ENCODE measurements around the gene TOP2B. TPM values are rescaled to one million over a fixed set of nuclear protein-coding genes. Genes with fewer than 3 reads are reported as not detected.

Gene TOP2B
- total and polyA plus RNA-seq, 9 of the 15 experiments (the other 6 are each of a cell fraction or from before 2014, with no cell fraction given): 45.3 to 186 (median 134) TPM

DNA sequence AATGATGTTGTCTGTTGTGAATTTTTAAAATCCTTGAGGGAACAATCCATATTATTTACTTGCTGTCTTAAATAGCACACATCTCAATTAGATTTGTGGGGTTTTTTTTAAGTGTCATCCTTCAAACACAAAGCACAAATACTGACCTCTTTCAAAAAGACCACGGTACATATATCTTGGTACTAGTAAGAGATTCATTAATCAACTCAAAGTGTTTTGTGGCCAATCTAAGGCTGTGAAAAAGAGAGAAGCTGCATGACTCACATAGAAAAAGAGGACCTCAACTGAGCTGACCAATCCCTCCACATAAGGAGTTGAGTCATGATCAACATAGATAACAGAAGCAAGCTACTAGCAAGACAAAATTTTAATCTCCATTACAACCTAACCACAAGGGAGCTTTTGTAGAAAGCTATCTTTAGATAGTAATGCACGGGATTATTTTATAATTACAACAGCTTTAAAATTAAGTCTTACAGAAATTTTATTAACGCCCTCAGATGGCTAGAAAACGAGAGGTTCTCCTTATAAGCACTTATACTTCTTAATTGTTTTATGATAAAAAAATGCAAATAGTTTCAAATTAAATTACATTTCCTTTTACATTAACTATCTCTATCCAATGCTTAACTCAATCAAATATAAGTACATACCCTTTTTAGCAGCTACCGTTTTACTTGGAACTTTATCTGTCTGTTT lies 60.5 kb downstream of the TOP2B start (continued):
- TF ChIP-seq ZNF589 (CRISPR knock-in tag; IDR thresholded peaks at IDR 0.05; ENCODE audit: low read depth) (0 out of 2 replicates have a peak, but pooled peaks have one; percentile 51), ZNF507 (tag; conservative IDR thresholded peaks at IDR 0.05) (no peak), C11orf30 (IDR thresholded peaks at IDR 0.05; ENCODE audit: low read depth) (peak; percentile 65), ZNF263 (CRISPR knock-in tag; IDR thresholded peaks at IDR 0.05; ENCODE audit: borderline replicate concordance) (no peak), HNRNPUL1 (IDR thresholded peaks at IDR 0.05; ENCODE audit: low read length) (no peak), HES1 (IDR thresholded peaks at IDR 0.05; ENCODE audit: low read depth) (peak; percentile 20; the same call in 1 of the 2 replicates), ZNF41 (CRISPR knock-in tag; conservative IDR thresholded peaks at IDR 0.05) (no peak), ZNF644 (tag; IDR thresholded peaks at IDR 0.05; ENCODE audit: low read depth) (peak; percentile 69; the same call in 1 of the 2 replicates), SMAD1 (IDR thresholded peaks at IDR 0.05; ENCODE audit: low read depth, low read length, partially characterized antibody) (no peak), JUNB (CRISPR knock-in tag; conservative IDR thresholded peaks at IDR 0.05) (peak; percentile 41; the same call in 1 of the 2 replicates), RNF2 (IDR thresholded peaks at IDR 0.05) (peak; percentile 30; the same call in 1 of the 2 replicates), NBN (IDR thresholded peaks at IDR 0.05; ENCODE audit: low read depth) (no peak), FOS (IDR thresholded peaks at IDR 0.05; ENCODE audit: extremely low read depth, insufficient read length) (peak; percentile 55), BMI1 (IDR thresholded peaks at IDR 0.05; ENCODE audit: low read length) (no peak), TAF9B (IDR thresholded peaks at IDR 0.05; ENCODE audit: partially characterized antibody) (no peak), ZNF347 (CRISPR knock-in tag; IDR thresholded peaks at IDR 0.05; ENCODE audit: low read depth) (no peak), L3MBTL2 (IDR thresholded peaks at IDR 0.05) (peak; percentile 56; the same call in 1 of the 2 replicates), POLR2H (tag; IDR thresholded peaks at IDR 0.05; ENCODE audit: low read depth) (peak; percentile 56; the same call in 1 of the 2 replicates), FOXA3 (CRISPR knock-in tag; conservative IDR thresholded peaks at IDR 0.05 in 1 of 2, IDR thresholded peaks at IDR 0.05 in 1 of 2) (no peak), CTBP1 (IDR thresholded peaks at IDR 0.05; ENCODE audit: borderline replicate concordance) (0 out of 2 replicates have a peak, but pooled peaks have one; percentile 16), ZNF57 (CRISPR knock-in tag; IDR thresholded peaks at IDR 0.05) (no peak)
- TF ChIP-seq, protein P1, sequence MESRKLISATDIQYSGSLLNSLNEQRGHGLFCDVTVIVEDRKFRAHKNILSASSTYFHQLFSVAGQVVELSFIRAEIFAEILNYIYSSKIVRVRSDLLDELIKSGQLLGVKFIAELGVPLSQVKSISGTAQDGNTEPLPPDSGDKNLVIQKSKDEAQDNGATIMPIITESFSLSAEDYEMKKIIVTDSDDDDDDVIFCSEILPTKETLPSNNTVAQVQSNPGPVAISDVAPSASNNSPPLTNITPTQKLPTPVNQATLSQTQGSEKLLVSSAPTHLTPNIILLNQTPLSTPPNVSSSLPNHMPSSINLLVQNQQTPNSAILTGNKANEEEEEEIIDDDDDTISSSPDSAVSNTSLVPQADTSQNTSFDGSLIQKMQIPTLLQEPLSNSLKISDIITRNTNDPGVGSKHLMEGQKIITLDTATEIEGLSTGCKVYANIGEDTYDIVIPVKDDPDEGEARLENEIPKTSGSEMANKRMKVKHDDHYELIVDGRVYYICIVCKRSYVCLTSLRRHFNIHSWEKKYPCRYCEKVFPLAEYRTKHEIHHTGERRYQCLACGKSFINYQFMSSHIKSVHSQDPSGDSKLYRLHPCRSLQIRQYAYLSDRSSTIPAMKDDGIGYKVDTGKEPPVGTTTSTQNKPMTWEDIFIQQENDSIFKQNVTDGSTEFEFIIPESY (CRISPR knock-in tag; IDR thresholded peaks at IDR 0.05): no peak
- TF ChIP-seq, protein P2, sequence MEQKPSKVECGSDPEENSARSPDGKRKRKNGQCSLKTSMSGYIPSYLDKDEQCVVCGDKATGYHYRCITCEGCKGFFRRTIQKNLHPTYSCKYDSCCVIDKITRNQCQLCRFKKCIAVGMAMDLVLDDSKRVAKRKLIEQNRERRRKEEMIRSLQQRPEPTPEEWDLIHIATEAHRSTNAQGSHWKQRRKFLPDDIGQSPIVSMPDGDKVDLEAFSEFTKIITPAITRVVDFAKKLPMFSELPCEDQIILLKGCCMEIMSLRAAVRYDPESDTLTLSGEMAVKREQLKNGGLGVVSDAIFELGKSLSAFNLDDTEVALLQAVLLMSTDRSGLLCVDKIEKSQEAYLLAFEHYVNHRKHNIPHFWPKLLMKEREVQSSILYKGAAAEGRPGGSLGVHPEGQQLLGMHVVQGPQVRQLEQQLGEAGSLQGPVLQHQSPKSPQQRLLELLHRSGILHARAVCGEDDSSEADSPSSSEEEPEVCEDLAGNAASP (IDR thresholded peaks at IDR 0.05): no peak
- TF ChIP-seq, protein P3, sequence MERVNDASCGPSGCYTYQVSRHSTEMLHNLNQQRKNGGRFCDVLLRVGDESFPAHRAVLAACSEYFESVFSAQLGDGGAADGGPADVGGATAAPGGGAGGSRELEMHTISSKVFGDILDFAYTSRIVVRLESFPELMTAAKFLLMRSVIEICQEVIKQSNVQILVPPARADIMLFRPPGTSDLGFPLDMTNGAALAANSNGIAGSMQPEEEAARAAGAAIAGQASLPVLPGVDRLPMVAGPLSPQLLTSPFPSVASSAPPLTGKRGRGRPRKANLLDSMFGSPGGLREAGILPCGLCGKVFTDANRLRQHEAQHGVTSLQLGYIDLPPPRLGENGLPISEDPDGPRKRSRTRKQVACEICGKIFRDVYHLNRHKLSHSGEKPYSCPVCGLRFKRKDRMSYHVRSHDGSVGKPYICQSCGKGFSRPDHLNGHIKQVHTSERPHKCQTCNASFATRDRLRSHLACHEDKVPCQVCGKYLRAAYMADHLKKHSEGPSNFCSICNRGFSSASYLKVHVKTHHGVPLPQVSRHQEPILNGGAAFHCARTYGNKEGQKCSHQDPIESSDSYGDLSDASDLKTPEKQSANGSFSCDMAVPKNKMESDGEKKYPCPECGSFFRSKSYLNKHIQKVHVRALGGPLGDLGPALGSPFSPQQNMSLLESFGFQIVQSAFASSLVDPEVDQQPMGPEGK (CRISPR knock-in tag; IDR thresholded peaks at IDR 0.05; ENCODE audit: borderline replicate concordance): no peak
